HepG2 (cell line): Measurements from ENCODE around the gene SNAI1. TPM values are rescaled to one million over a fixed set of nuclear protein-coding genes. Genes with fewer than 3 reads are reported as not detected.

Experiments used
- ATF5 ChIP-seq: sonication (generic); formaldehyde crosslinking; IDR thresholded peaks from 2 replicates; pipeline ENCODE4 v1.4.0; 2020; ENCODE audit warnings: mild to moderate bottlenecking, low read depth, missing genetic modification reagents
- BATF2 ChIP-seq: sonication (generic); formaldehyde crosslinking; IDR thresholded peaks from 2 replicates; pipeline ENCODE4 v1.8.0; 2022; ENCODE audit warnings: mild to moderate bottlenecking, missing genetic modification reagents, moderate library complexity
- DPF2 ChIP-seq: sonication (generic); formaldehyde crosslinking; IDR thresholded peaks from 2 replicates; pipeline ENCODE4 v1.4.0; 2020; ENCODE audit warnings: mild to moderate bottlenecking, low read depth, missing genetic modification reagents, borderline replicate concordance
- FOXA3 ChIP-seq: IDR thresholded peaks from 2 replicates; pipeline ENCODE4 v1.6.1; 2016; ENCODE audit warnings: missing genetic modification reagents, missing compliant biosample characterization
- FOXC1 ChIP-seq: sonication (generic); formaldehyde crosslinking; IDR thresholded peaks from 2 replicates; pipeline ENCODE4 v1.8.0; 2022; ENCODE audit warnings: mild to moderate bottlenecking, missing genetic modification reagents, borderline replicate concordance
- GMEB1 ChIP-seq: sonication (generic); formaldehyde crosslinking; IDR thresholded peaks from 2 replicates; pipeline ENCODE4 v1.5.1; 2020; ENCODE audit warnings: missing genetic modification reagents, mild to moderate bottlenecking, borderline replicate concordance
- HNF1B ChIP-seq: sonication (generic); formaldehyde crosslinking; IDR thresholded peaks from 2 replicates; pipeline ENCODE4 v1.5.1; 2020; ENCODE audit warnings: mild to moderate bottlenecking, moderate library complexity, missing genetic modification reagents
- HNRNPUL1 ChIP-seq: fragments of 200-400 bp; formaldehyde crosslinking; IDR thresholded peaks from 2 replicates; pipeline ENCODE4 v1.6.1; 2017; ENCODE audit warnings: low read depth, mild to moderate bottlenecking, low read length, moderate library complexity
- HOXD1 ChIP-seq: sonication (generic); formaldehyde crosslinking; IDR thresholded peaks from 2 replicates; pipeline ENCODE4 v1.5.0; 2020; ENCODE audit warnings: missing genetic modification reagents
- MATR3 ChIP-seq: sonication (generic); formaldehyde crosslinking; IDR thresholded peaks from 2 replicates; pipeline ENCODE4 v1.4.0; 2020; ENCODE audit warnings: missing genetic modification reagents
- SAFB2 ChIP-seq: sonication (generic); formaldehyde crosslinking; IDR thresholded peaks from 2 replicates; pipeline ENCODE4 v1.5.1; 2020; ENCODE audit warnings: missing genetic modification reagents, low read depth, mild to moderate bottlenecking, borderline replicate concordance
- SP4 ChIP-seq: sonication (generic); formaldehyde crosslinking; IDR thresholded peaks from 2 replicates; pipeline ENCODE4 v1.8.1; 2023; ENCODE audit warnings: mild to moderate bottlenecking, missing genetic modification reagents
- ZC3H4 ChIP-seq: sonication (generic); formaldehyde crosslinking; IDR thresholded peaks from 2 replicates; pipeline ENCODE4 v1.4.0; 2020; ENCODE audit warnings: missing genetic modification reagents, borderline replicate concordance
- ZNF441 ChIP-seq: sonication (generic); formaldehyde crosslinking; IDR thresholded peaks from 2 replicates; pipeline ENCODE4 v1.7.0; 2021; ENCODE audit warnings: missing genetic modification reagents, borderline replicate concordance
- ZNF460 ChIP-seq: sonication (generic); formaldehyde crosslinking; IDR thresholded peaks from 2 replicates; pipeline ENCODE4 v1.5.1; 2020; ENCODE audit warnings: missing genetic modification reagents, mild to moderate bottlenecking, borderline replicate concordance
- ZNF510 ChIP-seq: sonication (generic); formaldehyde crosslinking; IDR thresholded peaks from 2 replicates; pipeline ENCODE4 v1.4.0; 2020; ENCODE audit warnings: low read depth, mild to moderate bottlenecking, missing genetic modification reagents
- ZNF558 ChIP-seq: sonication (generic); formaldehyde crosslinking; IDR thresholded peaks from 2 replicates; pipeline ENCODE4 v1.9.0; 2022; ENCODE audit warnings: mild to moderate bottlenecking, missing genetic modification reagents, borderline replicate concordance
- ZNF891 ChIP-seq: sonication (generic); formaldehyde crosslinking; IDR thresholded peaks from 2 replicates; pipeline ENCODE4 v1.5.0; 2020; ENCODE audit warnings: mild to moderate bottlenecking, missing genetic modification reagents
- ZSCAN25 ChIP-seq: sonication (generic); formaldehyde crosslinking; IDR thresholded peaks from 2 replicates; pipeline ENCODE4 v1.8.0; 2022; ENCODE audit warnings: mild to moderate bottlenecking, missing genetic modification reagents
- polyA plus RNA-seq, 8 experiments: library from polyadenylated mRNA; depleted of rRNA in 3 of 8; stranded (reverse) in 7 of 8; unstranded in 1 of 8; fragments of >200 nt; fragmentation: Illumina TruSeq in 4 of 8; extraction: Trizol in 4 of 8; gene quantifications; 2 replicates each; pipeline versions ENCODE4 v1.2.1 to v1.2.3, GENCODE V29; 2011 to 2016; ENCODE audit warnings: low read depth in 4 of 8, missing spikeins in 1 of 8, mixed read lengths in 1 of 8; ENCODE audit not compliant: insufficient read depth in 1 of 8
- total RNA-seq, 5 experiments: library from RNA; depleted of rRNA; stranded (reverse); fragments of >200 nt; fragmentation: Illumina TruSeq; extraction: Trizol; gene quantifications; 2 replicates each; pipeline ENCODE4 v1.2.3, GENCODE V29; 2016; ENCODE audit warnings: low read depth in 1 of 5
- TF ChIP-seq, protein P1 (sequence below): sonication (generic); formaldehyde crosslinking; IDR thresholded peaks from 2 replicates; pipeline ENCODE4 v1.5.0; 2020; ENCODE audit warnings: missing genetic modification reagents, mild to moderate bottlenecking, borderline replicate concordance
- TF ChIP-seq, protein P2 (sequence below): sonication (generic); formaldehyde crosslinking; IDR thresholded peaks from 2 replicates; pipeline ENCODE4 v1.4.0; 2020; ENCODE audit warnings: mild to moderate bottlenecking, missing genetic modification reagents

Gene SNAI1
- total and polyA plus RNA-seq, 2 of the 13 experiments (the other 11 are each of a cell fraction or from before 2014, with no cell fraction given): 1.3 to 1.4 TPM

- TF ChIP-seq DPF2 (CRISPR knock-in tag) (no peak), GMEB1 (CRISPR knock-in tag) (0 out of 2 replicates have a peak, but pooled peaks have one; percentile 4), FOXC1 (peak; percentile 43; the same call in 1 of the 2 replicates), ZNF460 (CRISPR knock-in tag) (peak; percentile 9; the same call in 1 of the 2 replicates), HNRNPUL1 (no peak), ATF5 (CRISPR knock-in tag) (no peak), ZNF441 (CRISPR knock-in tag) (no peak), MATR3 (CRISPR knock-in tag) (no peak), ZNF558 (CRISPR knock-in tag) (no peak), FOXA3 (CRISPR knock-in tag) (no peak), BATF2 (CRISPR knock-in tag) (peak; percentile 37; the same call in 1 of the 2 replicates), ZSCAN25 (CRISPR knock-in tag) (peak; percentile 94), ZC3H4 (CRISPR knock-in tag) (0 out of 2 replicates have a peak, but pooled peaks have one; percentile 35), HNF1B (CRISPR knock-in tag) (0 out of 2 replicates have a peak, but pooled peaks have one; percentile 14), HOXD1 (CRISPR knock-in tag) (no peak), ZNF510 (CRISPR knock-in tag) (no peak), SP4 (CRISPR knock-in tag) (0 out of 2 replicates have a peak, but pooled peaks have one; percentile 7), SAFB2 (CRISPR knock-in tag) (0 out of 2 replicates have a peak, but pooled peaks have one; percentile 8), ZNF891 (CRISPR knock-in tag) (0 out of 2 replicates have a peak, but pooled peaks have one; percentile 27)
- TF ChIP-seq, protein P1, sequence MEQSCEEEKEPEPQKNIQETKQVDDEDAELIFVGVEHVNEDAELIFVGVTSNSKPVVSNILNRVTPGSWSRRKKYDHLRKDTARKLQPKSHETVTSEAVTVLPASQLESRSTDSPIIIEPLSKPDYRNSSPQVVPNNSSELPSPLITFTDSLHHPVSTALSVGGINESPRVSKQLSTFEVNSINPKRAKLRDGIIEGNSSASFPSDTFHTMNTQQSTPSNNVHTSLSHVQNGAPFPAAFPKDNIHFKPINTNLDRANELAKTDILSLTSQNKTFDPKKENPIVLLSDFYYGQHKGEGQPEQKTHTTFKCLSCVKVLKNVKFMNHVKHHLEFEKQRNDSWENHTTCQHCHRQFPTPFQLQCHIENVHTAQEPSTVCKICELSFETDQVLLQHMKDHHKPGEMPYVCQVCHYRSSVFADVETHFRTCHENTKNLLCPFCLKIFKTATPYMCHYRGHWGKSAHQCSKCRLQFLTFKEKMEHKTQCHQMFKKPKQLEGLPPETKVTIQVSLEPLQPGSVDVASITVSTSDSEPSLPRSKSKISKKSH (CRISPR knock-in tag): no peak
- TF ChIP-seq, protein P2, sequence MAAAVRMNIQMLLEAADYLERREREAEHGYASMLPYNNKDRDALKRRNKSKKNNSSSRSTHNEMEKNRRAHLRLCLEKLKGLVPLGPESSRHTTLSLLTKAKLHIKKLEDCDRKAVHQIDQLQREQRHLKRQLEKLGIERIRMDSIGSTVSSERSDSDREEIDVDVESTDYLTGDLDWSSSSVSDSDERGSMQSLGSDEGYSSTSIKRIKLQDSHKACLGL (CRISPR knock-in tag): peak; percentile 45; the same call in 1 of the 2 replicates
These were observed 46.4 kb downstream of the SNAI1 start (continued) for GRCh38 chr20:50029083-50029696.
